ENCODE results near the gene FARP1.

FARP1 gene

GRCh38 chr13:98171900-98172589 lies 29.2 kb downstream of the FARP1 start:
- Histone ChIP-seq H3K27ac (ENCODE audit: extremely low read depth, low read depth, low read length) (no peak overlapping the region), H3K4me1 (ENCODE audit: control insufficient read depth, insufficient read depth, low read length) (peaks cover 24% of the 10 kb centered on the region), H3K9me3 (ENCODE audit: control insufficient read depth, insufficient read depth, low read depth, low read length) (no peaks in the 10 kb centered on the region), H3K4me3 (ENCODE audit: low read depth, low read length) (peak overlapping the region; percentile 11; the same call in 1 of the 2 replicates), H3K36me3 (ENCODE audit: control insufficient read depth in 2 of 2, insufficient read depth in 1 of 2, low read length in 2 of 2) (peaks cover 0 to 3% of the 10 kb centered on the region in 2 experiments; a peak in 1 of 3 replicates)
- TF ChIP-seq GLI4 (tag by site-specific recombination; IDR thresholded peaks at IDR 0.05) (no peak), ZNF544 (tag by site-specific recombination; IDR thresholded peaks at IDR 0.05) (no peak), KLF7 (tag by site-specific recombination; IDR thresholded peaks at IDR 0.05; ENCODE audit: borderline replicate concordance) (no peak), ZBTB48 (tag by site-specific recombination; IDR thresholded peaks at IDR 0.05) (peak; percentile 63; the same call in 1 of the 2 replicates), HIC1 (tag by site-specific recombination; IDR thresholded peaks at IDR 0.05) (peak; percentile 45), ZBTB17 (tag by site-specific recombination; IDR thresholded peaks at IDR 0.05) (peak; percentile 66), ZNF600 (tag by site-specific recombination; IDR thresholded peaks at IDR 0.05) (peak; percentile 65), ZNF2 (tag by site-specific recombination; IDR thresholded peaks at IDR 0.05) (0 out of 2 replicates have a peak, but pooled peaks have one; percentile 64), ZNF596 (tag by site-specific recombination; IDR thresholded peaks at IDR 0.05) (no peak), ZIC2 (tag by site-specific recombination; IDR thresholded peaks at IDR 0.05) (peak; percentile 81), GLIS1 (tag by site-specific recombination; IDR thresholded peaks at IDR 0.05) (peak; percentile 68), ZNF776 (tag by site-specific recombination; IDR thresholded peaks at IDR 0.05; ENCODE audit: borderline replicate concordance) (no peak), KLF1 (tag by site-specific recombination; IDR thresholded peaks at IDR 0.05) (peak; percentile 44; the same call in 1 of the 2 replicates), ZNF157 (tag by site-specific recombination; IDR thresholded peaks at IDR 0.05) (no peak), ZNF341 (tag by site-specific recombination; IDR thresholded peaks at IDR 0.05; ENCODE audit: low read depth) (0 out of 2 replicates have a peak, but pooled peaks have one; percentile 19), GLIS2 (tag by site-specific recombination; IDR thresholded peaks at IDR 0.05) (peak; percentile 38; the same call in 1 of the 2 replicates), ZNF629 (tag by site-specific recombination; IDR thresholded peaks at IDR 0.05) (no peak), ZBTB8A (tag by site-specific recombination; IDR thresholded peaks at IDR 0.05) (peak; percentile 67)
- ChIA-PET CTCF (no interaction called here), POLR2A (interaction anchor here (0.7 kb wide), 1 partner anchor 16 kb away, joined by 3 read pairs; no protein-coding TSS in a partner anchor)

- Histone ChIP-seq H3K27ac (ENCODE audit: extremely low read depth, low read depth, low read length) (no peak overlapping the region), H3K4me1 (ENCODE audit: control insufficient read depth, insufficient read depth, low read length) (peaks cover 24% of the 10 kb centered on the region), H3K9me3 (ENCODE audit: control insufficient read depth, insufficient read depth, low read depth, low read length) (no peaks in the 10 kb centered on the region), H3K36me3 (ENCODE audit: control insufficient read depth in 2 of 2, insufficient read depth in 1 of 2, low read length in 2 of 2) (peaks cover 0 to 3% of the 10 kb centered on the region in 2 experiments; a peak in 1 of 3 replicates), H3K4me3 (ENCODE audit: low read depth, low read length) (no peak overlapping the region)
- POLR2A ChIA-PET: interaction anchor here (0.7 kb wide), 1 partner anchor 15 kb away, joined by 3 read pairs; no protein-coding TSS in a partner anchor
- TF ChIP-seq ZNF394 (tag by site-specific recombination; IDR thresholded peaks at IDR 0.05; ENCODE audit: borderline replicate concordance) (peak; percentile 60; the same call in 1 of the 2 replicates), BCL6B (tag by site-specific recombination; IDR thresholded peaks at IDR 0.05) (no peak), GLIS2 (tag by site-specific recombination; IDR thresholded peaks at IDR 0.05) (no peak), PRDM6 (tag by site-specific recombination; IDR thresholded peaks at IDR 0.05) (peak; percentile 64), REST (tag by site-specific recombination; IDR thresholded peaks at IDR 0.05) (no peak)
- CTCF ChIA-PET: interaction anchor here (1.1 kb wide), 1 partner anchor 225 kb away, joined by 3 read pairs; no protein-coding TSS in a partner anchor
Measured at GRCh38 chr13:98172590-98173422, 29.9 kb downstream of the FARP1 start.
